ENCODE results near the gene RASSF5. TPM values are rescaled to one million over a fixed set of nuclear protein-coding genes. Genes with fewer than 3 reads are reported as not detected.
"Not testable (repeated sequence)": the region's sequence is repeated elsewhere in the genome, so short reads cannot be mapped to it uniquely, and the experiment has no call there.

RASSF5 gene
- total RNA-seq, 1 donor from 2014 or later = 7.8 TPM

DNA sequence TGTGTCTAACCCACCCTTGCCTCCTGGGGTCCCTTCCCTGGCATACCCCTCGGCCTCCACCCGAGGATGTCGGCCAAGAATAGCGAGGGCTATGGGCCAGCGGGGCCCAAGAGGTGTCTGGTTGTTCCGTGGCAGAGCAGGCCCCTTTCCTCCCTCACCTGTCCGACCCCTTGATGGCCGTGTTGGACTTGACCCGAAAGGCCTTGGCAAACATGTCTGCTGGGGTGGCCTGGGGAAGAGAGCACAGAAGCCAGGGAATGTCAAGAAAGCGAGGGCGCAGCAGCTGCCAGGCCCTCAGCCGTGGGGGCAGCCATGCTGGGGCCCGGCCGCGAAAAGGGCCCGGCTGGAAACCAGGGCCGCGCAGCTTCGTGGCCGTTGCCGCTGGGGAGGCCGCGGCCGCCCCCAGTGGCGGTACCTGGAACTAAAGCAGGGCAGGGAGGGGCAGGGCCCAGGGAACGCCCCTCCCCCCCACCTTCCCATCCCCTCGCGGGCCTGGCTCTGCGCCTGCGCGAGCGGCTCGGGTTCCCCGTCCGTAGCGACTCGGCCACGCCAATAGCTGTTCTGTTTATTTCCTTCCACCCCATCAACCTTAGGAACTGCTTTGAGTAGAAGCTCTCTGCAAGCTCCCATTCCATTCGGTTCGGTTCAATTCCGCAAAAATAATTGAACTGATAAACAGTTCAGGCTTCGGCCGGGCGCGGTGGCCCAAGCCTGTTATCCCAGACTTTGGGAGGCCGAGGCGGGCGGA, 105.0 kb downstream of the RASSF5 start, which contains the start of gene EIF2D:
Gene EIF2D, minus strand, starts transcription at position 337 of the 748 bp plus-strand sequence. Its CDS starts 123 bp downstream, at position 214.
- intact Hi-C loops (cut with micrococcal nuclease) = no loop called here
- no peaks in the 10 kb centered on the region for H3K27me3 ChIP-seq (ENCODE audit: low read depth)
- no peaks in the 10 kb centered on the region for H3K9me3 ChIP-seq (replicated peaks)
- peak; percentile 93 for DNase-seq
- H3K27ac ChIP-seq (replicated peaks) = peak within 1 kb of the TSS; percentile 91
- H3K4me3 ChIP-seq = peak within 1 kb of the TSS; percentile 88
- TF ChIP-seq CTCF (IDR thresholded peaks at IDR 0.05; ENCODE audit: borderline replicate concordance) = peak; percentile 99
- peaks cover 13% of the 10 kb centered on the region for H3K4me1 ChIP-seq
- H3K36me3 ChIP-seq = peaks cover 36% of the 10 kb centered on the region

DNA sequence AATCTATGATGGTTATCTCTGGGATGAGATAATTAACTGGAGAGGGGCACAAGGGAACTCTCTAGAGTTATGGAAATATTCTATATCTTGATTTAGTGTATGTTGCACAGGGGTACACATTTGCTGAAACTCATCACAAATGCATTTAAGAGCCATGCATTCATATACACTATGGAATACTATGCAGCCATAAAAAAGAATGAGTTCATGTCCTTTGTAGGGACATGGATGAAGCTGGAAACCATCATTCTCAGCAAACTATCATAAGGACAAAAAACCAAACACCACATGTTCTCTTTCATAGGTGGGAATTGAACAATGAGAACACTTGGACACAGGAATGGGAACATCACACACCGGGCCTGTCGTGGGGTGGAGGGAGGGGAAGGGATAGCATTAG, 119.1 kb downstream of the RASSF5 start:
- DNase-seq; H3K36me3 ChIP-seq; H3K27ac ChIP-seq (replicated peaks); H3K4me1 ChIP-seq; H3K27me3 ChIP-seq (ENCODE audit: low read depth); H3K4me3 ChIP-seq; H3K9me3 ChIP-seq (replicated peaks); intact Hi-C loops (cut with micrococcal nuclease): not testable (repeated sequence)

DNA sequence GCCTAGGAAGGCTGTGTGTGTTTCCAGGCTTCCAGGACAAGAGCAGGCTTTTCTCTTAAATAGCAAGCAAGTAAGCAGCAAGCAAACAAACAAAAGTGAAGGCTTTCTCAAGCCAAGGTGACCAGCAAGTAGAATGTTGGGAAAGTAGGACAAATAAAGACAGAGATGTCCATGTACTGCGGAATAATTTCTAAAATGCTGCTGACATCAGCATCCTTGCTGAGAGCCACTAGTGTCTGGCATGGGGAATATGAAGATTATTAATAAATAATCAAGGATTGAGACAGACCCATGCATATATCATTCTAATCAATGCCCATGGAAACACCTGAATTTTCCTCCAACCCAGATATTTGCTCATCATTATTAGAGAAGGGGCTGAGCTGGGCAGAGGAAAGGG, 121.6 kb downstream of the RASSF5 start:
- Histone ChIP-seq H3K36me3 (no peaks in the 10 kb centered on the region), H3K27me3 (ENCODE audit: low read depth) (no peaks in the 10 kb centered on the region), H3K9me3 (replicated peaks) (no peaks in the 10 kb centered on the region), H3K27ac (replicated peaks) (no peak overlapping the region), H3K4me3 (no peak overlapping the region), H3K4me1 (peaks cover 13% of the 10 kb centered on the region)
- TF ChIP-seq CTCF (IDR thresholded peaks at IDR 0.05; ENCODE audit: borderline replicate concordance) = no peak
- intact Hi-C loops (cut with micrococcal nuclease) = no loop called here
- no peak for DNase-seq

GRCh38 chr1:206631085-206631509, 123.8 kb downstream of the RASSF5 start:
- TF ChIP-seq CTCF (IDR thresholded peaks at IDR 0.05; ENCODE audit: borderline replicate concordance) = peak; percentile 78
- DNase-seq = peak; percentile 62
- Histone ChIP-seq H3K4me3 (no peak overlapping the region), H3K27me3 (ENCODE audit: low read depth) (no peaks in the 10 kb centered on the region), H3K27ac (replicated peaks) (peak overlapping the region; percentile 62), H3K36me3 (no peaks in the 10 kb centered on the region), H3K4me1 (peaks cover 34% of the 10 kb centered on the region), H3K9me3 (replicated peaks) (no peaks in the 10 kb centered on the region)
- intact Hi-C loops (cut with micrococcal nuclease) = loop anchor here (10.0 kb wide), 1 partner anchor 284 kb away; no protein-coding TSS in a partner anchor

GRCh38 chr1:206633708-206634121, 126.4 kb downstream of the RASSF5 start:
- no peak overlapping the region for H3K4me3 ChIP-seq
- no peak overlapping the region for H3K27ac ChIP-seq (replicated peaks)
- H3K4me1 ChIP-seq = peaks cover 60% of the 10 kb centered on the region
- intact Hi-C loops (cut with micrococcal nuclease) = loop anchor here (2.0 to 10.0 kb wide), 2 partner anchors 31 to 281 kb away; no protein-coding TSS in a partner anchor
- H3K9me3 ChIP-seq (replicated peaks) = no peaks in the 10 kb centered on the region
- DNase-seq = no peak
- TF ChIP-seq CTCF (IDR thresholded peaks at IDR 0.05; ENCODE audit: borderline replicate concordance) = no peak
- H3K36me3 ChIP-seq = no peaks in the 10 kb centered on the region
- no peaks in the 10 kb centered on the region for H3K27me3 ChIP-seq (ENCODE audit: low read depth)

All from left ventricle myocardium inferior (tissue), 1 donor.